Fibroblast of lung (primary cell): ENCODE measurements around the gene TCFL5.

Source experiments
- EZH2 ChIP-seq: IDR thresholded peaks from 2 replicates; pipeline ENCODE4 v1.5.1; 2012; ENCODE audit warnings: low read length, control low read depth, mild to moderate bottlenecking; ENCODE audit errors: missing control alignments
- TF ChIP-seq, protein P1 (sequence below), 2 donors: IDR thresholded peaks in 1 of 2; conservative IDR thresholded peaks in 1 of 2; 1 replicate in 1 of 2; 2 replicates in 1 of 2; pipeline ENCODE4 v1.5.1; 2011 to 2012; ENCODE audit warnings: low read length in 2 of 2, control low read depth in 1 of 2, inconsistent platforms in 1 of 2, low read depth in 1 of 2, mild to moderate bottlenecking in 1 of 2

- TF ChIP-seq, protein P1, sequence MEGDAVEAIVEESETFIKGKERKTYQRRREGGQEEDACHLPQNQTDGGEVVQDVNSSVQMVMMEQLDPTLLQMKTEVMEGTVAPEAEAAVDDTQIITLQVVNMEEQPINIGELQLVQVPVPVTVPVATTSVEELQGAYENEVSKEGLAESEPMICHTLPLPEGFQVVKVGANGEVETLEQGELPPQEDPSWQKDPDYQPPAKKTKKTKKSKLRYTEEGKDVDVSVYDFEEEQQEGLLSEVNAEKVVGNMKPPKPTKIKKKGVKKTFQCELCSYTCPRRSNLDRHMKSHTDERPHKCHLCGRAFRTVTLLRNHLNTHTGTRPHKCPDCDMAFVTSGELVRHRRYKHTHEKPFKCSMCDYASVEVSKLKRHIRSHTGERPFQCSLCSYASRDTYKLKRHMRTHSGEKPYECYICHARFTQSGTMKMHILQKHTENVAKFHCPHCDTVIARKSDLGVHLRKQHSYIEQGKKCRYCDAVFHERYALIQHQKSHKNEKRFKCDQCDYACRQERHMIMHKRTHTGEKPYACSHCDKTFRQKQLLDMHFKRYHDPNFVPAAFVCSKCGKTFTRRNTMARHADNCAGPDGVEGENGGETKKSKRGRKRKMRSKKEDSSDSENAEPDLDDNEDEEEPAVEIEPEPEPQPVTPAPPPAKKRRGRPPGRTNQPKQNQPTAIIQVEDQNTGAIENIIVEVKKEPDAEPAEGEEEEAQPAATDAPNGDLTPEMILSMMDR (conservative IDR thresholded peaks at IDR 0.05 in 1 of 2, IDR thresholded peaks at IDR 0.05 in 1 of 2; ENCODE audit: low read depth in 1 of 2, low read length in 2 of 2), result no peak
- TF ChIP-seq EZH2, result no peak
Measured at GRCh38 chr20:62794007-62794724, 67.5 kb downstream of the TCFL5 start.
